Heart right ventricle (tissue), 16 donors: ENCODE data around the gene BOD1L2. TPM values are rescaled to one million over a fixed set of nuclear protein-coding genes. Genes with fewer than 3 reads are reported as not detected.

ENCODE experiments used
- ATAC-seq, 8 donors: fragments of 200-7000 bp; cut with Tn5 transposase; one replicate each; pipeline ENCODE4 v1.9.1; 2020; ENCODE audit warnings: mild to moderate bottlenecking in 8 of 8, moderate library complexity in 8 of 8, moderate number of reproducible peaks in 1 of 8
- DNase-seq, 2 donors: peaks; one replicate each; pipeline ENCODE4 v3.0.0-alpha.2; 2020
- H3K27ac ChIP-seq, 10 donors: fragments of 200-600 bp; sonication (generic) in 2 of 10; one replicate each; pipeline versions ENCODE4 v1.5.0 to v1.8.0; 2020 to 2022; ENCODE audit warnings: mild to moderate bottlenecking in 3 of 10
- H3K27me3 ChIP-seq, 7 donors: fragments of 200-600 bp; one replicate each; pipeline ENCODE4 v1.8.0; 2021 to 2022; ENCODE audit warnings: mild to moderate bottlenecking in 2 of 7
- H3K36me3 ChIP-seq, 9 donors: fragments of 200-600 bp; sonication (generic) in 1 of 9; one replicate each; pipeline versions ENCODE4 v1.5.0 to v1.8.0; 2020 to 2022; ENCODE audit warnings: mild to moderate bottlenecking in 2 of 9
- H3K4me1 ChIP-seq, 9 donors: fragments of 200-600 bp; sonication (generic) in 1 of 9; one replicate each; pipeline versions ENCODE4 v1.5.0 to v1.8.0; 2020 to 2022; ENCODE audit warnings: mild to moderate bottlenecking in 4 of 9
- H3K4me3 ChIP-seq, 10 donors: fragments of 200-600 bp; sonication (generic) in 2 of 10; one replicate each; pipeline versions ENCODE4 v1.5.0 to v1.8.0; 2020 to 2022; ENCODE audit warnings: mild to moderate bottlenecking in 7 of 10, moderate library complexity in 2 of 10
- H3K9me3 ChIP-seq, 11 donors: fragments of 200-600 bp in 10 of 11; sonication (generic) in 2 of 11; one replicate each; pipeline versions ENCODE4 v1.5.0 to v1.8.0; 2013 to 2022; ENCODE audit warnings: mild to moderate bottlenecking in 2 of 11, control low read depth in 1 of 11, moderate library complexity in 1 of 11
- CTCF ChIP-seq, 9 donors: fragments of 200-600 bp; sonication (generic) in 2 of 9; IDR thresholded peaks; one replicate each; pipeline versions ENCODE4 v1.5.0 to v1.8.0; 2021 to 2022; ENCODE audit warnings: antibody characterized with exemption in 9 of 9, mild to moderate bottlenecking in 5 of 9, moderate library complexity in 1 of 9
- WGBS, 2 donors: extraction: QIAGEN DNeasy Blood & Tissue Kit; methylation state at CpG; one replicate each; pipeline ENCODE4 v1.1.7; 2013; ENCODE audit warnings: inconsistent platforms in 1 of 2; 5-methylcytosine and 5-hydroxymethylcytosine counted together
- intact Hi-C, 10 donors: fragments of 100-400 bp; cut with DNase I; formaldehyde crosslinking; loops; one replicate each; pipeline versions ENCODE4 v1.11.1 to v1.14.2; 2022
- polyA plus RNA-seq, 2 donors: library from polyadenylated mRNA; stranded (reverse); fragments of 200-250 nt; gene quantifications; one replicate each; pipeline ENCODE4 v1.2.3, GENCODE V29; 2013
- total RNA-seq, 10 donors: library from RNA; stranded (reverse); fragmentation: NEBNext Ultra II Directional in 3 of 10; extraction: Animal tissue kit (Norgen Biotek cat#: 25700) in 3 of 10; gene quantifications; one replicate each; pipeline versions ENCODE4 v1.2.1 to v1.2.4, GENCODE V29; 2021 to 2023
- donor health status: Arrhythmogenic right ventricular cardiomyopathy.
- donor health status: ischemic (EF 13 %, LVEDD 7.1; RV severe dilation, severe dysfunction).
- donor health status: healthy with polysubstance abuse.
- donor health status: DM: no; HTN: yes; CAD: no.
- donor health status: DM: no; HTN: no; CAD: no.
- donor health status: ischemic (EF 25% LVEDD 6.9; RV normal size, moderate dysfunction).
- donor health status: ischemic (EF 25% LVEDD 5.7; RV mildly dilated, moderate dysfunction).
- donor health status: healthy.
- donor health status: DM: yes; HTN: yes; CAD: no.
- donor health status: Ischemic cardiomyopathy.
- donor health status: ischemic (EF 35%, LVEDD 5.7; RV mildly dilated, moderate dysfunction).
- donor health status: nonischemic (EF 11% LVEDD 7.7; RV severe dilation, severe dysfunction).
- donor health status: DM: yes; HTN: yes; CAD: no.
- donor health status: PGD.
- donor health status: ischemic (EF 29% LVEDD 5.4; RV normal size, mild dysfunction).
- donor health status: nonischemic (EF 23%, LVEDD 6.1; RV moderate dilation, normal function).

The BOD1L2 gene
- total and polyA plus RNA-seq, 12 donors: not detected

- peaks cover 0 to 5% (median 0%) of the 10 kb centered on the region in 11 donors for H3K9me3 ChIP-seq
- H3K4me3 ChIP-seq: no peak overlapping the region
- H3K4me1 ChIP-seq: no peaks in the 10 kb centered on the region
- ATAC-seq (no peak), DNase-seq (no peak)
- WGBS, 2 donors: 57% methylated on average over 1 of the region's 1 CpG
- H3K36me3 ChIP-seq: no peaks in the 10 kb centered on the region
- H3K27ac ChIP-seq: no peak overlapping the region
- peaks cover 0 to 11% (median 0%) of the 10 kb centered on the region in 7 donors for H3K27me3 ChIP-seq
- intact Hi-C loops: no loop called here
- no peak for TF ChIP-seq CTCF (IDR thresholded peaks at IDR 0.05)
These were observed 20.9 kb downstream of the BOD1L2 start for GRCh38 chr18:57167617-57168308.

- no peak for TF ChIP-seq CTCF (IDR thresholded peaks at IDR 0.05)
- WGBS, 2 donors: 28 to 37% methylated on average over 1 of the region's 1 CpG
- ATAC-seq (no peak), DNase-seq (no peak)
- Histone ChIP-seq H3K27me3 (peaks cover 0 to 7% (median 0%) of the 10 kb centered on the region in 7 donors), H3K4me3 (no peak overlapping the region), H3K4me1 (no peaks in the 10 kb centered on the region), H3K27ac (no peak overlapping the region), H3K9me3 (peaks cover 0 to 18% (median 0%) of the 10 kb centered on the region in 11 donors), H3K36me3 (no peaks in the 10 kb centered on the region)
- intact Hi-C loops: no loop called here
These were observed 24.1 kb downstream of the BOD1L2 start for GRCh38 chr18:57171026-57171425.

- 70 to 75% methylated on average over 2 of the region's 2 CpGs for WGBS, 2 donors
- H3K27ac ChIP-seq: no peak overlapping the region
- intact Hi-C loops: no loop called here
- no peak for ATAC-seq
- no peaks in the 10 kb centered on the region for H3K4me1 ChIP-seq
- H3K4me3 ChIP-seq: no peak overlapping the region
- no peaks in the 10 kb centered on the region for H3K27me3 ChIP-seq
- H3K9me3 ChIP-seq: peaks cover 0 to 19% (median 0%) of the 10 kb centered on the region in 11 donors
- no peak for TF ChIP-seq CTCF (IDR thresholded peaks at IDR 0.05)
- no peak for DNase-seq
- no peaks in the 10 kb centered on the region for H3K36me3 ChIP-seq
These were observed 28.6 kb downstream of the BOD1L2 start for GRCh38 chr18:57175532-57175931.

- H3K9me3 ChIP-seq: peaks cover 0 to 65% (median 20%) of the 10 kb centered on the region in 11 donors
- no peak overlapping the region for H3K27ac ChIP-seq
- DNase-seq: no peak
- H3K36me3 ChIP-seq: no peaks in the 10 kb centered on the region
- no peak for ATAC-seq
- no peak overlapping the region for H3K4me3 ChIP-seq
- no peak for TF ChIP-seq CTCF (IDR thresholded peaks at IDR 0.05)
- 70 to 76% methylated on average over 1 of the region's 1 CpG for WGBS, 2 donors
- intact Hi-C loops: no loop called here
- peaks cover 0 to 14% (median 0%) of the 10 kb centered on the region in 7 donors for H3K27me3 ChIP-seq
- no peaks in the 10 kb centered on the region for H3K4me1 ChIP-seq
These were observed 38.5 kb downstream of the BOD1L2 start for GRCh38 chr18:57185434-57185833.
